HCT116 (cell line): ENCODE results near the gene CACNA1C.

Experiments
- EZH2phosphoT487 ChIP-seq: fragments of 200-600 bp; IDR thresholded peaks from 2 replicates; pipeline ENCODE4 v1.6.1; 2018; ENCODE audit warnings: antibody characterized with exemption, borderline replicate concordance
- POLR2A ChIP-seq: IDR thresholded peaks from 2 replicates; pipeline ENCODE4 v1.7.0; 2011; ENCODE audit warnings: borderline replicate concordance; ENCODE audit not compliant: insufficient read depth, insufficient read length; ENCODE audit errors: extremely low read depth
- POLR2AphosphoS5 ChIP-seq: IDR thresholded peaks from 2 replicates; pipeline ENCODE4 v1.6.1; 2011; ENCODE audit warnings: mild to moderate bottlenecking, low read depth, low read length, moderate library complexity
- RAD21 ChIP-seq: IDR thresholded peaks from 2 replicates; pipeline ENCODE4 v1.6.1; 2012; ENCODE audit warnings: low read depth, mild to moderate bottlenecking
- SP1 ChIP-seq: IDR thresholded peaks from 2 replicates; pipeline ENCODE4 v1.6.1; 2012; ENCODE audit warnings: low read depth
- ZNF274 ChIP-seq: fragments of 200-500 bp; sonication (Bioruptor generic); IDR thresholded peaks from 2 replicates; pipeline ENCODE4 v1.6.1; 2014; ENCODE audit warnings: mild to moderate bottlenecking, low read depth, low read length, inconsistent platforms
- TF ChIP-seq, protein P1 (sequence below): IDR thresholded peaks from 2 replicates; pipeline ENCODE4 v1.6.1; 2012
- TF ChIP-seq, protein P2 (sequence below), 3 experiments: fragments of 200-600 bp in 1 of 3; sonication (generic) in 1 of 3; IDR thresholded peaks in 2 of 3; conservative IDR thresholded peaks in 1 of 3; 2 replicates each; pipeline ENCODE4 v1.5.1; 2012 to 2017; ENCODE audit warnings: low read depth in 2 of 3, low read length in 2 of 3, antibody characterized with exemption in 1 of 3, borderline replicate concordance in 1 of 3, control low read depth in 1 of 3, mild to moderate bottlenecking in 1 of 3, mixed read lengths in 1 of 3, mixed run types in 1 of 3, moderate library complexity in 1 of 3; ENCODE audit not compliant: insufficient read depth in 1 of 3

DNA sequence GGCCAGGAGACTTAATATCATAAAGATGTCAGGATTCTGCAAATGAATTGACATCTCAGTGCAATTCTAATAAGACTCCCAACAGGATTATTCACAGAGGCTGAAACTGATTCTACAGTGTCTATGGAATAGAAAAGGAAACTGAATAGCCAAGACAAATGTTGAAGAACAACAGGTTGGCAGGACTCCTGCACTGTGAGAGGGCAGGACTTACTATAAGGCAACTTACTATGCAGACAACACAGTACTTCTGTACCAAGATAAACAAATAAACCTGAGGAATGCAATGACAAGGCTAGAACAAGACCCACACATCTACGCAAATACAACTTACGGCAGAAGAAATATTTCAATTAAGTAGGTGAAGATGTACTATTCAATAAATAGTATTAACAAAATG lies 609.7 kb downstream of the CACNA1C start:
- no peak for TF ChIP-seq POLR2AphosphoS5
- TF ChIP-seq, protein P1, sequence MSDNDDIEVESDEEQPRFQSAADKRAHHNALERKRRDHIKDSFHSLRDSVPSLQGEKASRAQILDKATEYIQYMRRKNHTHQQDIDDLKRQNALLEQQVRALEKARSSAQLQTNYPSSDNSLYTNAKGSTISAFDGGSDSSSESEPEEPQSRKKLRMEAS: no peak
- TF ChIP-seq, protein P2, sequence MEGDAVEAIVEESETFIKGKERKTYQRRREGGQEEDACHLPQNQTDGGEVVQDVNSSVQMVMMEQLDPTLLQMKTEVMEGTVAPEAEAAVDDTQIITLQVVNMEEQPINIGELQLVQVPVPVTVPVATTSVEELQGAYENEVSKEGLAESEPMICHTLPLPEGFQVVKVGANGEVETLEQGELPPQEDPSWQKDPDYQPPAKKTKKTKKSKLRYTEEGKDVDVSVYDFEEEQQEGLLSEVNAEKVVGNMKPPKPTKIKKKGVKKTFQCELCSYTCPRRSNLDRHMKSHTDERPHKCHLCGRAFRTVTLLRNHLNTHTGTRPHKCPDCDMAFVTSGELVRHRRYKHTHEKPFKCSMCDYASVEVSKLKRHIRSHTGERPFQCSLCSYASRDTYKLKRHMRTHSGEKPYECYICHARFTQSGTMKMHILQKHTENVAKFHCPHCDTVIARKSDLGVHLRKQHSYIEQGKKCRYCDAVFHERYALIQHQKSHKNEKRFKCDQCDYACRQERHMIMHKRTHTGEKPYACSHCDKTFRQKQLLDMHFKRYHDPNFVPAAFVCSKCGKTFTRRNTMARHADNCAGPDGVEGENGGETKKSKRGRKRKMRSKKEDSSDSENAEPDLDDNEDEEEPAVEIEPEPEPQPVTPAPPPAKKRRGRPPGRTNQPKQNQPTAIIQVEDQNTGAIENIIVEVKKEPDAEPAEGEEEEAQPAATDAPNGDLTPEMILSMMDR (IDR thresholded peaks at IDR 0.05 in 2 of 3, conservative IDR thresholded peaks at IDR 0.05 in 1 of 3; ENCODE audit: borderline replicate concordance in 1 of 3, insufficient read depth in 1 of 3, low read depth in 2 of 3, low read length in 2 of 3): no peak
- TF ChIP-seq SP1: no peak
- no peak for TF ChIP-seq RAD21
- no peak for TF ChIP-seq ZNF274
- no peak for TF ChIP-seq POLR2A
- no peak for TF ChIP-seq EZH2phosphoT487
